SK-N-MC (cell line): Measurements from ENCODE around the gene KLRD1.
"Not testable (repeated sequence)": the region's sequence is repeated elsewhere in the genome, so short reads cannot be mapped to it uniquely, and the experiment has no call there.

ENCODE experiments used
- EZH2 ChIP-seq: fragments of 200-600 bp; sonication (generic); IDR thresholded peaks from one replicate; pipeline ENCODE4 v1.6.1; 2017; ENCODE audit warnings: antibody characterized with exemption
- FOXP2 ChIP-seq: optimal IDR thresholded peaks from 2 replicates; pipeline ENCODE3; 2011; ENCODE audit warnings: mild to moderate bottlenecking, moderate library complexity; ENCODE audit not compliant: insufficient read depth; ENCODE audit errors: extremely low read length, control extremely low read depth
- POLR2AphosphoS5 ChIP-seq: IDR thresholded peaks from 2 replicates; pipeline ENCODE4 v1.6.1; 2012; ENCODE audit warnings: mild to moderate bottlenecking, low read depth, low read length, borderline replicate concordance

DNA sequence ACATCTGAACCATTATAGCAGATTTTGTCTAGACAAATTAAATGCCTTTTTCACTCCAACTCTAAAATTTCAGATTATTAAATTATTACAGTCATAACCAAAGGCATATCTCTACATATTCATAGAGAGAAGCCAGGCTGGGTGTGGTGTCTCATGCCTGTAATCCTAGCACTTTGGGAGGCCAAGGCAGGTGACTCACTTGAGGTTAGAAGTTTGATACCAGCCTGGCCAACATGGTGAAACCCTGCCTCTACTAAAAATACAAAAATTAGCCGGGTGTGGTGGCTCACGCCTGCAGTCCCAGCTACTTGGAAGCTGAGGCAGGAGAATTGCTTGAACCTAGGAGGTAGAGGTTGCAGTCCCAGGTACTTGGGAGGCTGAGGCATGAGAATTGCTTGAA lies 71.1 kb downstream of the KLRD1 start:
- not testable (repeated sequence) for TF ChIP-seq EZH2, POLR2AphosphoS5, FOXP2
